Gastrocnemius medialis (tissue), 4 donors: ENCODE data around the gene SMAD1. TPM values are rescaled to one million over a fixed set of nuclear protein-coding genes. Genes with fewer than 3 reads are reported as not detected.
A peak's percentile ranks its signal among the peaks of the same experiment; 100 is the strongest.

Experiments
- ATAC-seq, 2 donors: fragments of 150-250 bp; one replicate each; pipeline ENCODE4 v1.9.1; 2016
- DNase-seq, 2 donors: peaks; one replicate each; pipeline ENCODE4 v3.0.0-alpha.2; 2019
- H3K27ac ChIP-seq, 4 donors: fragments of 200-600 bp; sonication (generic); 1 replicate in 1 of 4; 2 replicates in 3 of 4; pipeline ENCODE4 v1.5.1; 2016 to 2018; ENCODE audit warnings: mild to moderate bottlenecking in 2 of 4, moderate library complexity in 1 of 4
- H3K27me3 ChIP-seq, 3 donors: fragments of 200-600 bp; sonication (generic) in 2 of 3; 1 replicate in 1 of 3; 2 replicates in 2 of 3; pipeline versions ENCODE4 v1.5.1 to v1.6.0; 2016 to 2019; ENCODE audit warnings: mild to moderate bottlenecking in 1 of 3, moderate library complexity in 1 of 3
- H3K36me3 ChIP-seq, 2 donors: fragments of 200-600 bp; sonication (generic) in 1 of 2; one replicate each; pipeline ENCODE4 v1.5.1; 2017 to 2018
- H3K4me1 ChIP-seq, 2 donors: fragments of 200-600 bp; sonication (generic) in 1 of 2; one replicate each; pipeline ENCODE4 v1.5.1; 2016 to 2017; ENCODE audit warnings: mild to moderate bottlenecking in 2 of 2
- H3K4me3 ChIP-seq, 4 donors: fragments of 200-600 bp; sonication (generic) in 3 of 4; 1 replicate in 1 of 4; 2 replicates in 3 of 4; pipeline ENCODE4 v1.5.1; 2016 to 2019; ENCODE audit warnings: mild to moderate bottlenecking in 2 of 4
- H3K9me3 ChIP-seq, 3 donors: fragments of 200-600 bp; sonication (generic) in 2 of 3; 1 replicate in 1 of 3; 2 replicates in 2 of 3; pipeline ENCODE4 v1.5.1; 2016 to 2019
- CTCF ChIP-seq, 5 experiments: fragments of 450-650 bp in 3 of 5; fragments of 200-600 bp in 2 of 5; sonication (generic) in 2 of 5; IDR thresholded peaks in 4 of 5; conservative IDR thresholded peaks in 1 of 5; 1 replicate in 4 of 5; 2 replicates in 1 of 5; pipeline ENCODE4 v1.5.1; 2016 to 2019; ENCODE audit warnings: antibody characterized with exemption in 5 of 5, mild to moderate bottlenecking in 3 of 5, moderate library complexity in 3 of 5
- POLR2A ChIP-seq, 2 donors: fragments of 450-650 bp; IDR thresholded peaks; one replicate each; pipeline ENCODE4 v1.6.1; 2017; ENCODE audit warnings: antibody characterized with exemption in 2 of 2, mild to moderate bottlenecking in 2 of 2, moderate library complexity in 2 of 2
- in situ Hi-C, 4 donors: fragments of 200-750 bp; cut with MboI; loops; one replicate each; pipeline versions ENCODE4 v1.15.0 to v1.8.0; 2017; ENCODE audit warnings: low sequenced_read_pairs in 4 of 4
- intact Hi-C: fragments of 100-400 bp; cut with DNase I; formaldehyde crosslinking; loops from one replicate; pipeline ENCODE4 v1.15.1; 2023; ENCODE audit warnings: low total_unique reads
- total RNA-seq, 4 donors: library from RNA; depleted of rRNA; stranded (reverse); fragments of >200 nt; gene quantifications; one replicate each; pipeline versions ENCODE4 v1.1.0 to v1.2.3, GENCODE V29; 2016

SMAD1 gene
- total RNA-seq, 4 donors from 2014 or later: 19.9 to 33.9 (median 21.7) TPM

DNA sequence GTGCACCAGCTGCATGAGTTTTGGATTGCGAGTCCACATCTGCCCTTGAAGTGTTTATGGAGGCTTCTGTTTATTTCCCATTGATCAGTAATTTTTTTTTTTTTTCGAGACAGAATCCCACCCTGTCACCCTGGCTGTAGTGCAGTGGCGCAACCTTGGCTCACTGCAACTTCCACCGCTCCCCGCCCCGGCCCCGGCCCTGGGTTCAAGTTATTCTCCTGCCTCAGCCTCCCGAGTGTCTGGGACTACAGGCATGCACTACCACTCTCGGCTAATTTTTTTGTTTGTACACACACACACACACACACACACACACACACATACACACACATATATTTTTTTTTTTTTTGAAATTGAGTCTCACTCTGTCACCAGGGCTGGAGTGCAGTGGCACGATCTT lies 46.1 kb downstream of the SMAD1 start:
- in situ Hi-C loops (no loop called here), intact Hi-C loops (no loop called here)
- no peak for TF ChIP-seq POLR2A (IDR thresholded peaks at IDR 0.05)
- TF ChIP-seq CTCF (IDR thresholded peaks at IDR 0.05 in 4 of 5, conservative IDR thresholded peaks at IDR 0.05 in 1 of 5): no peak
- no peak overlapping the region for H3K27ac ChIP-seq
- DNase-seq (no peak), ATAC-seq (no peak)
- H3K4me3 ChIP-seq: no peak overlapping the region
- no peaks in the 10 kb centered on the region for H3K27me3 ChIP-seq
- H3K4me1 ChIP-seq: peaks cover 30 to 36% of the 10 kb centered on the region in 2 donors
- no peaks in the 10 kb centered on the region for H3K9me3 ChIP-seq
- H3K36me3 ChIP-seq: peaks cover 0 to 3% of the 10 kb centered on the region in 2 donors

- peaks cover 0 to 3% of the 10 kb centered on the region in 2 donors for H3K36me3 ChIP-seq
- H3K27me3 ChIP-seq: no peaks in the 10 kb centered on the region
- ATAC-seq (no peak), DNase-seq (no peak)
- H3K9me3 ChIP-seq: no peaks in the 10 kb centered on the region
- TF ChIP-seq CTCF (IDR thresholded peaks at IDR 0.05 in 4 of 5, conservative IDR thresholded peaks at IDR 0.05 in 1 of 5) (no peak), POLR2A (IDR thresholded peaks at IDR 0.05) (no peak)
- peaks cover 36 to 40% of the 10 kb centered on the region in 2 donors for H3K4me1 ChIP-seq
- no peak overlapping the region for H3K27ac ChIP-seq
- intact Hi-C loops (no loop called here), in situ Hi-C loops (no loop called here)
- no peak overlapping the region for H3K4me3 ChIP-seq
These were observed 46.9 kb downstream of the SMAD1 start for GRCh38 chr4:145528601-145529000.

DNA sequence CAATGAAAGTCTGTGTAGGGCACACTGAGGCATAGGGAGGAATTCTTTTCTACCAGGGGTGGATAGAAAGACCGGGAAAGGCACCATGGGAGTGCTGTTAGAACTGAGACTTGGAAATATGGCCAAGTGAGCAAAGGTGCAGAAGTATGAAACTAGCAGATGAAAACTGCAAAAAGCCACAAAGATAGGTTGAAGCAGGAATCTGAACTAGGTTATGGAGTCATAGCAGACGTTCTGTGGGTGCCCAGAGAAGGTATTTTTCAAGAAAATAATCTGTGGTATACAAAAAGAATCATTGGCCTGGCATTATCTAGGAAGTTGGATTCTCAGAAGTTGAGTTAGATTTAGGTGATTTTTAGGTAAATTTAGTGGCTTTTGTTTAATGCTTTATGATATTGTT lies 48.5 kb downstream of the SMAD1 start:
- in situ Hi-C loops: no loop called here
- Histone ChIP-seq H3K36me3 (peaks cover 0 to 3% of the 10 kb centered on the region in 2 donors), H3K9me3 (no peaks in the 10 kb centered on the region), H3K27me3 (no peaks in the 10 kb centered on the region), H3K4me3 (no peak overlapping the region), H3K27ac (no peak overlapping the region), H3K4me1 (peaks cover 36 to 39% of the 10 kb centered on the region in 2 donors)
- DNase-seq (no peak), ATAC-seq (no peak)
- intact Hi-C loops: no loop called here
- TF ChIP-seq CTCF (IDR thresholded peaks at IDR 0.05 in 4 of 5, conservative IDR thresholded peaks at IDR 0.05 in 1 of 5) (no peak), POLR2A (IDR thresholded peaks at IDR 0.05) (no peak)

DNA sequence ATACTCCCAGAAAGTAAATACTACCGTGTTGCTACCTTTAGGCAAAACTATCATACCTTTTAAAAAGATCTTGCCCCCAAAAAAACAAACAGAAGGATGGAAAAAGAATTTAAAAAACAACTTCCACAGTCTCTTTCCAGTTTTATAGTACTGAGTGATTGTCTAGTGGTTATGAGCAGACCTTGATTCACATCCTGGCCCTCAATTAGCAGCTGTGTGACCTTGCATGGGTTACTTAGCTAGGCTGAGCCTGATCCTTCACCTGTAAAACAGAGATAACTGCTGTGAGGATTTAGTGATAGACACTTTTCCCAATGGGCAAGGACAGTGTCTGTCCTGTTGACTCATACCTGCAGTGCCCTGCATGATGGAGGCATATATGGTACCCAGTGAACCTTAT lies 49.0 kb downstream of the SMAD1 start:
- Histone ChIP-seq H3K4me3 (no peak overlapping the region), H3K4me1 (peaks cover 32 to 36% of the 10 kb centered on the region in 2 donors), H3K27me3 (no peaks in the 10 kb centered on the region), H3K9me3 (no peaks in the 10 kb centered on the region), H3K27ac (peak overlapping the region in 2 of 4 donors; percentile 5 to 6), H3K36me3 (peaks cover 0 to 3% of the 10 kb centered on the region in 2 donors)
- intact Hi-C loops (no loop called here), in situ Hi-C loops (no loop called here)
- no peak for TF ChIP-seq CTCF (IDR thresholded peaks at IDR 0.05 in 4 of 5, conservative IDR thresholded peaks at IDR 0.05 in 1 of 5)
- no peak for TF ChIP-seq POLR2A (IDR thresholded peaks at IDR 0.05)
- no peak for DNase-seq
- ATAC-seq: no peak

DNA sequence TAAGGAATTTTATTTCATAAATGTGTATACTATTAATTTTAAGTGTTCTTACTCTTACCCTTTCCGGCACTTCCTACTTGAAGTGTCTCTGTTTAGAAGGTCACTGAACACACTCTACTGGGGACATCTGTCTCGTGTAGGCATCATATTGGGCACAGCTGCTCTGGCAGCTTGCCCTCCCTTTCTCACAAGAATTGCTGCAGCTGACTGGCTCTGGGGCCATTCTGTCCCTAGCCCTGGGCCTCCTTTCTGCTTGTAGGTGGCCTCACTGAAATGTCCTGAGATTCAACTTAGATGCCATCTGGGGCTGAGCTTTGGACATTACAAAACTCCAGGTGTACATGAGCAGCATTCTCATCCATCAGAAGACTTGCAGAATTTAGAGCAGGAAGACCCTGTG lies 49.6 kb downstream of the SMAD1 start:
- no peak overlapping the region for H3K4me3 ChIP-seq
- in situ Hi-C loops: no loop called here
- peak; percentile 78 to 90 for ATAC-seq
- H3K36me3 ChIP-seq: peaks cover 0 to 3% of the 10 kb centered on the region in 2 donors
- no peaks in the 10 kb centered on the region for H3K9me3 ChIP-seq
- intact Hi-C loops: no loop called here
- DNase-seq: peak; percentile 28 to 51
- no peaks in the 10 kb centered on the region for H3K27me3 ChIP-seq
- H3K4me1 ChIP-seq: peaks cover 26 to 40% of the 10 kb centered on the region in 2 donors
- TF ChIP-seq POLR2A (IDR thresholded peaks at IDR 0.05) (no peak), CTCF (IDR thresholded peaks at IDR 0.05 in 4 of 5, conservative IDR thresholded peaks at IDR 0.05 in 1 of 5) (no peak)
- peak overlapping the region in 2 of 4 donors; percentile 5 to 30 for H3K27ac ChIP-seq
